ENCODE results near the gene CARD9. TPM values are rescaled to one million over a fixed set of nuclear protein-coding genes. Genes with fewer than 3 reads are reported as not detected.

CARD9 gene
- total and polyA plus RNA-seq, 4 donors, result 2.3 to 3.4 (median 2.9) TPM

GRCh38 chr9:136402067-136402466 is 28.6 kb upstream of the CARD9 start:
- DNase-seq (ENCODE audit: low read depth in 4 of 6, low spot score in 6 of 6), result no peak
- Histone ChIP-seq H3K36me3 (ENCODE audit: control insufficient read depth, insufficient read depth, low read length) (peaks cover 77% of the 10 kb centered on the region), H3K4me3 (ENCODE audit: low read depth, low read length) (no peak overlapping the region), H3K27me3 (ENCODE audit: control insufficient read depth, insufficient read depth, low read length) (no peaks in the 10 kb centered on the region), H3K9me3 (ENCODE audit: control insufficient read depth, insufficient read depth, low read length) (no peaks in the 10 kb centered on the region), H3K27ac (ENCODE audit: low read depth, low read length) (no peak overlapping the region), H3K4me1 (ENCODE audit: control insufficient read depth, insufficient read depth, low read length) (peaks cover 21% of the 10 kb centered on the region)
- WGBS (ENCODE audit: insufficient coverage), result 82% methylated on average over 10 of the region's 13 CpGs

GRCh38 chr9:136401173-136401922 is 27.9 kb upstream of the CARD9 start:
- no peak overlapping the region for H3K27ac ChIP-seq (ENCODE audit: low read depth, low read length)
- WGBS (ENCODE audit: insufficient coverage), result 90% methylated on average over 17 of the region's 18 CpGs
- peaks cover 21% of the 10 kb centered on the region for H3K4me1 ChIP-seq (ENCODE audit: control insufficient read depth, insufficient read depth, low read length)
- H3K27me3 ChIP-seq (ENCODE audit: control insufficient read depth, insufficient read depth, low read length), result no peaks in the 10 kb centered on the region
- DNase-seq (ENCODE audit: low read depth in 4 of 6, low spot score in 6 of 6), result no peak
- peaks cover 78% of the 10 kb centered on the region for H3K36me3 ChIP-seq (ENCODE audit: control insufficient read depth, insufficient read depth, low read length)
- H3K9me3 ChIP-seq (ENCODE audit: control insufficient read depth, insufficient read depth, low read length), result no peaks in the 10 kb centered on the region
- no peak overlapping the region for H3K4me3 ChIP-seq (ENCODE audit: low read depth, low read length)

- 8% methylated on average over 71 of the region's 71 CpGs for WGBS (ENCODE audit: insufficient coverage)
- Histone ChIP-seq H3K9me3 (ENCODE audit: control insufficient read depth, insufficient read depth, low read length) (no peaks in the 10 kb centered on the region), H3K4me3 (ENCODE audit: low read depth, low read length) (peak within 1 kb of the TSS; percentile 62), H3K27ac (ENCODE audit: low read depth, low read length) (no peak within 1 kb of the TSS), H3K36me3 (ENCODE audit: control insufficient read depth, insufficient read depth, low read length) (peaks cover 79% of the 10 kb centered on the region), H3K4me1 (ENCODE audit: control insufficient read depth, insufficient read depth, low read length) (peaks cover 21% of the 10 kb centered on the region), H3K27me3 (ENCODE audit: control insufficient read depth, insufficient read depth, low read length) (no peaks in the 10 kb centered on the region)
- peak; percentile 49 to 96 (median 78) for DNase-seq (ENCODE audit: low read depth in 4 of 6, low spot score in 6 of 6)
Measured at GRCh38 chr9:136400038-136400834, 26.8 kb upstream of the CARD9 start, which contains the start of gene SNAPC4. TSS of gene SNAPC4 (minus strand) at chr9:136400170. CDS start at chr9:136398428, 1,742 bp downstream.

GRCh38 chr9:136399176-136400037 is 25.9 kb upstream of the CARD9 start:
- Histone ChIP-seq H3K4me1 (ENCODE audit: control insufficient read depth, insufficient read depth, low read length) (peaks cover 21% of the 10 kb centered on the region), H3K27me3 (ENCODE audit: control insufficient read depth, insufficient read depth, low read length) (no peaks in the 10 kb centered on the region), H3K9me3 (ENCODE audit: control insufficient read depth, insufficient read depth, low read length) (no peaks in the 10 kb centered on the region), H3K4me3 (ENCODE audit: low read depth, low read length) (peak overlapping the region; percentile 62), H3K36me3 (ENCODE audit: control insufficient read depth, insufficient read depth, low read length) (peaks cover 79% of the 10 kb centered on the region), H3K27ac (ENCODE audit: low read depth, low read length) (no peak overlapping the region)
- no peak for DNase-seq (ENCODE audit: low read depth in 4 of 6, low spot score in 6 of 6)
- WGBS (ENCODE audit: insufficient coverage), result 2% methylated on average over 67 of the region's 67 CpGs

GRCh38 chr9:136398286-136398685 is 24.8 kb upstream of the CARD9 start:
- WGBS (ENCODE audit: insufficient coverage), result 98% methylated on average over 12 of the region's 12 CpGs
- Histone ChIP-seq H3K36me3 (ENCODE audit: control insufficient read depth, insufficient read depth, low read length) (peaks cover 79% of the 10 kb centered on the region), H3K4me1 (ENCODE audit: control insufficient read depth, insufficient read depth, low read length) (peaks cover 21% of the 10 kb centered on the region), H3K4me3 (ENCODE audit: low read depth, low read length) (no peak overlapping the region), H3K27ac (ENCODE audit: low read depth, low read length) (no peak overlapping the region), H3K9me3 (ENCODE audit: control insufficient read depth, insufficient read depth, low read length) (no peaks in the 10 kb centered on the region), H3K27me3 (ENCODE audit: control insufficient read depth, insufficient read depth, low read length) (no peaks in the 10 kb centered on the region)
- no peak for DNase-seq (ENCODE audit: low read depth in 4 of 6, low spot score in 6 of 6)

GRCh38 chr9:136397643-136398042 is 24.2 kb upstream of the CARD9 start:
- Histone ChIP-seq H3K4me3 (ENCODE audit: low read depth, low read length) (no peak overlapping the region), H3K9me3 (ENCODE audit: control insufficient read depth, insufficient read depth, low read length) (no peaks in the 10 kb centered on the region), H3K36me3 (ENCODE audit: control insufficient read depth, insufficient read depth, low read length) (peaks cover 80% of the 10 kb centered on the region), H3K27ac (ENCODE audit: low read depth, low read length) (no peak overlapping the region), H3K4me1 (ENCODE audit: control insufficient read depth, insufficient read depth, low read length) (peaks cover 21% of the 10 kb centered on the region), H3K27me3 (ENCODE audit: control insufficient read depth, insufficient read depth, low read length) (no peaks in the 10 kb centered on the region)
- DNase-seq (ENCODE audit: low read depth in 4 of 6, low spot score in 6 of 6), result no peak
- WGBS (ENCODE audit: insufficient coverage), result no CpG with 5 or more reads among the region's 6 CpGs

GRCh38 chr9:136396219-136396515 is 22.7 kb upstream of the CARD9 start:
- Histone ChIP-seq H3K4me1 (ENCODE audit: control insufficient read depth, insufficient read depth, low read length) (peaks cover 21% of the 10 kb centered on the region), H3K9me3 (ENCODE audit: control insufficient read depth, insufficient read depth, low read length) (no peaks in the 10 kb centered on the region), H3K36me3 (ENCODE audit: control insufficient read depth, insufficient read depth, low read length) (peaks cover 79% of the 10 kb centered on the region), H3K27me3 (ENCODE audit: control insufficient read depth, insufficient read depth, low read length) (no peaks in the 10 kb centered on the region), H3K4me3 (ENCODE audit: low read depth, low read length) (no peak overlapping the region), H3K27ac (ENCODE audit: low read depth, low read length) (no peak overlapping the region)
- no peak for DNase-seq (ENCODE audit: low read depth in 4 of 6, low spot score in 6 of 6)
- 100% methylated on average over 2 of the region's 4 CpGs for WGBS (ENCODE audit: insufficient coverage)

GRCh38 chr9:136395345-136396218 is 22.1 kb upstream of the CARD9 start:
- Histone ChIP-seq H3K4me1 (ENCODE audit: control insufficient read depth, insufficient read depth, low read length) (peaks cover 19% of the 10 kb centered on the region), H3K36me3 (ENCODE audit: control insufficient read depth, insufficient read depth, low read length) (peaks cover 81% of the 10 kb centered on the region), H3K27me3 (ENCODE audit: control insufficient read depth, insufficient read depth, low read length) (no peaks in the 10 kb centered on the region), H3K27ac (ENCODE audit: low read depth, low read length) (no peak overlapping the region), H3K9me3 (ENCODE audit: control insufficient read depth, insufficient read depth, low read length) (no peaks in the 10 kb centered on the region), H3K4me3 (ENCODE audit: low read depth, low read length) (no peak overlapping the region)
- 93% methylated on average over 26 of the region's 26 CpGs for WGBS (ENCODE audit: insufficient coverage)
- no peak for DNase-seq (ENCODE audit: low read depth in 4 of 6, low spot score in 6 of 6)

- DNase-seq (ENCODE audit: low read depth in 4 of 6, low spot score in 6 of 6), result no peak
- 97% methylated on average over 13 of the region's 13 CpGs for WGBS (ENCODE audit: insufficient coverage)
- H3K36me3 ChIP-seq (ENCODE audit: control insufficient read depth, insufficient read depth, low read length), result peaks cover 87% of the 10 kb centered on the region
Measured at GRCh38 chr9:136395020-136395340, 21.5 kb upstream of the CARD9 start.

More at GRCh38 chr9:136395020-136395340, 21.5 kb upstream of the CARD9 start:
- Histone ChIP-seq H3K4me1 (ENCODE audit: control insufficient read depth, insufficient read depth, low read length) (peaks cover 14% of the 10 kb centered on the region), H3K9me3 (ENCODE audit: control insufficient read depth, insufficient read depth, low read length) (no peaks in the 10 kb centered on the region), H3K27ac (ENCODE audit: low read depth, low read length) (no peak overlapping the region), H3K4me3 (ENCODE audit: low read depth, low read length) (no peak overlapping the region), H3K27me3 (ENCODE audit: control insufficient read depth, insufficient read depth, low read length) (no peaks in the 10 kb centered on the region)

Data from spinal cord (tissue), 10 donors.